Esophagus muscularis mucosa (tissue), 4 donors: ENCODE data around the gene TCF7L2.

Source experiments
- EP300 ChIP-seq: sonication (generic); formaldehyde crosslinking; IDR thresholded peaks from one replicate; pipeline ENCODE4 v1.6.1; 2017; ENCODE audit warnings: antibody characterized with exemption
- POLR2A ChIP-seq: fragments of 450-650 bp; IDR thresholded peaks from one replicate; pipeline ENCODE4 v1.6.1; 2017; ENCODE audit warnings: antibody characterized with exemption, moderate library complexity, mild to moderate bottlenecking, low read depth
- POLR2AphosphoS5 ChIP-seq, 2 donors: sonication (generic); formaldehyde crosslinking; IDR thresholded peaks; one replicate each; pipeline ENCODE4 v1.6.1; 2017; ENCODE audit warnings: antibody characterized with exemption in 2 of 2
- TF ChIP-seq, protein P1 (sequence below), 3 experiments: fragments of 200-600 bp in 2 of 3; fragments of 450-650 bp in 1 of 3; sonication (generic) in 2 of 3; IDR thresholded peaks; one replicate each; pipeline ENCODE4 v1.5.1; 2017 to 2019; ENCODE audit warnings: antibody characterized with exemption in 3 of 3, mild to moderate bottlenecking in 2 of 3, moderate library complexity in 1 of 3

GRCh38 chr10:113111260-113111659 is 161.2 kb downstream of the TCF7L2 start:
- TF ChIP-seq, protein P1, sequence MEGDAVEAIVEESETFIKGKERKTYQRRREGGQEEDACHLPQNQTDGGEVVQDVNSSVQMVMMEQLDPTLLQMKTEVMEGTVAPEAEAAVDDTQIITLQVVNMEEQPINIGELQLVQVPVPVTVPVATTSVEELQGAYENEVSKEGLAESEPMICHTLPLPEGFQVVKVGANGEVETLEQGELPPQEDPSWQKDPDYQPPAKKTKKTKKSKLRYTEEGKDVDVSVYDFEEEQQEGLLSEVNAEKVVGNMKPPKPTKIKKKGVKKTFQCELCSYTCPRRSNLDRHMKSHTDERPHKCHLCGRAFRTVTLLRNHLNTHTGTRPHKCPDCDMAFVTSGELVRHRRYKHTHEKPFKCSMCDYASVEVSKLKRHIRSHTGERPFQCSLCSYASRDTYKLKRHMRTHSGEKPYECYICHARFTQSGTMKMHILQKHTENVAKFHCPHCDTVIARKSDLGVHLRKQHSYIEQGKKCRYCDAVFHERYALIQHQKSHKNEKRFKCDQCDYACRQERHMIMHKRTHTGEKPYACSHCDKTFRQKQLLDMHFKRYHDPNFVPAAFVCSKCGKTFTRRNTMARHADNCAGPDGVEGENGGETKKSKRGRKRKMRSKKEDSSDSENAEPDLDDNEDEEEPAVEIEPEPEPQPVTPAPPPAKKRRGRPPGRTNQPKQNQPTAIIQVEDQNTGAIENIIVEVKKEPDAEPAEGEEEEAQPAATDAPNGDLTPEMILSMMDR (IDR thresholded peaks at IDR 0.05), result no peak
- TF ChIP-seq EP300, result no peak
- no peak for TF ChIP-seq POLR2AphosphoS5 (IDR thresholded peaks at IDR 0.05)
- no peak for TF ChIP-seq POLR2A
